ENCODE data around the gene PYCR2. TPM values are rescaled to one million over a fixed set of nuclear protein-coding genes. Genes with fewer than 3 reads are reported as not detected.

The PYCR2 gene
- total RNA-seq, 8 experiments from 2014 or later = 51.3 to 92.2 (median 65.1) TPM

DNA sequence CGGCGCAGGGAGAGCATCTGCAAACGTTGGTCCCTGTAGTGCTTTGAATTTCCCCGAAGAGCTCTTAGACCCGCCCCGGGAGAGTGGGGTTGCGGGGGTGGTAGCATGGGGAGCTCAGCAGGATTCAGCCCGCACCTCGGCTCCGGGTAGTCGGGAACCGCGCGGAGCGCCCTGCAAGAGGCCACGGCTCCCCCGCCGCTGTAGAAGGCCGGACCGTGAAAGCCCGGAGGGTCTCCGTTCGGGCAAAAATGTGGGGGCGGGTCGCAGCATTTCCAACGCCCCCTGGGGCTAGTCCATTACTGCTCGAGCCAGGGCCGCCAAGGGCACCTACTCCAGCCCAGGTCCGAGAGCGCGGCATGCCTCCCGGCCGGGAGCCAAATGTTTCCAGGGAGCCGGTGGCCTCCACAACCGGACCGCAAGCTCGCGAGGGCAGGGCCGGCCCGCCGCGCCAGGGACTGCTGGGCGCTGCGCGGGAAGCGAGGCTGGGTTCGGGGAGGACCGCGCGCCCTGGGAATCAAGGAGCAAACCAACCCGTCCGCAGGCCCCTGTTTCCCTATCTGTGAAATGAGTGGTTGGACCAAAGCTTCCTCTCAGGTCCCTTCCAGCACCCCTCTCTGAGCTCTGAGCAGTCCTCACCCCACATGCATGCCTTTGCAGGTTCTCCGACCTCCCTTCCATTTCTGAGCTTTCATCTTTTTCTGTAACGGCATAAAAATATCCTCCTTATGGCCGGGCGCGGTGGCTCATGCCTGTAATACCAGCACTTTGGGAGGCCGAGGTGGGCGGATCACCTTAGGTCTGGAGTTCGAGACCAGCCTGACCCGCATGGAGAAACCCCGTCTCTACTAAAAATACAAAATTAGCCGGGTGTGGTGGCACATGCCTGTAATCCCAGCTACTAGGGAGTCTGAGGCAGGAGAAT, 41.1 kb downstream of the PYCR2 start:
- H3K27ac ChIP-seq = no peak overlapping the region
- peaks cover 10 to 21% of the 10 kb centered on the region in 2 donors for H3K4me1 ChIP-seq (replicated peaks in 1 of 2)
- peak overlapping the region; percentile 37 to 54 (median 46) for H3K4me3 ChIP-seq
- in situ Hi-C loops (cut with MboI; ENCODE audit: low pct_unique_long_range_greater_than_20kb in 2 of 9, low sequenced_read_pairs in 9 of 9, unreplicated experiment in 9 of 9) = no loop called here
- WGBS, 10 experiments = 20 to 57% (median 30%) methylated on average over 4 to 16 of the region's 63 CpGs; no CpG with 5 or more reads in 4 of the 10 experiments
- ATAC-seq (replicated peaks in 6 of 8) = peak; percentile 31 to 67 (median 60)

DNA sequence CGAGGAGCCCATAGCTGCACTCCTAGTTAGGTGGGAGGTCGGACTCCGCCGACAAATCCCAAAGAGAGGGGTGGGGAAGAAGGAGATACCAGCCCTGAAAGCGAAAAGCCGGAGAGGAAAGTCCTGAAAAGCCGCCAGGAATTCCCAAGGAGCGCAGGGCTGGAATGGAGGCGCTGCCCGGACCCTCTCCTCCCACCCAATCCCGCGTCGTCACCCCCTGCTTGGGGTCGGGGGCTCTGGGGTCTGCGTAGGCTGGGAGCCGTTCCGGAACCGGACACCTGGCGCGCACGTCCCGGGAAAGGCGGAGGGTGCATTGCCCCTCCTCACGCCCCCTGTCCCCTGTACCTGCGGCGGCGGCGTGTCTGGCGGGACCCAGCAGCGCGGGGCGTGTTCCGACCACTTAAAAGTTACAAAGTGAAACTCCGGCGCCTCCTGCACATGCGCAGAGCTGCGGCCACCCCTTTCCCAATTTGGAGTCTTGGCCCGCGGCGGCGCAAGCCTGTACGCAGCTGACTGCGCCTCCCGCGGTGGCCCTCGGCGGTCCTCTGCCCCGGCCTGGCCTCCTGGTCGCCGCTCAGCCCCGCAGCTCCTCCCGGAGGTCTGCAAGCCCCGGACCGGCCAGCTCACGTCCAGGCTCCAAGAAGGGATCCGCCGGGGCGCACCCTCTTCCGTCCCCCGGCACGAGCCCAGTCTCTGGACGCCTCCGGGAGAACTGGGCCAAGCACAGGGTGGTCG, 41.9 kb downstream of the PYCR2 start, which contains the start of gene TMEM63A:
Gene TMEM63A (minus strand): TSS at position 422 of the 735 bp plus-strand sequence. CDS start 4,800 bp downstream, outside the sequence.
- in situ Hi-C loops (cut with MboI; ENCODE audit: low pct_unique_long_range_greater_than_20kb in 2 of 9, low sequenced_read_pairs in 9 of 9, unreplicated experiment in 9 of 9) = no loop called here
- Histone ChIP-seq H3K4me1 (replicated peaks in 1 of 2) (peaks cover 10 to 19% of the 10 kb centered on the region in 2 donors), H3K4me3 (peak within 1 kb of the TSS; percentile 37 to 54 (median 46)), H3K27ac (no peak within 1 kb of the TSS)
- WGBS, 10 experiments = 0 to 2% (median 2%) methylated on average over 7 to 43 of the region's 64 CpGs; no CpG with 5 or more reads in 6 of the 10 experiments
- ATAC-seq (replicated peaks in 6 of 8) = peak; percentile 67 to 84 (median 80)

DNA sequence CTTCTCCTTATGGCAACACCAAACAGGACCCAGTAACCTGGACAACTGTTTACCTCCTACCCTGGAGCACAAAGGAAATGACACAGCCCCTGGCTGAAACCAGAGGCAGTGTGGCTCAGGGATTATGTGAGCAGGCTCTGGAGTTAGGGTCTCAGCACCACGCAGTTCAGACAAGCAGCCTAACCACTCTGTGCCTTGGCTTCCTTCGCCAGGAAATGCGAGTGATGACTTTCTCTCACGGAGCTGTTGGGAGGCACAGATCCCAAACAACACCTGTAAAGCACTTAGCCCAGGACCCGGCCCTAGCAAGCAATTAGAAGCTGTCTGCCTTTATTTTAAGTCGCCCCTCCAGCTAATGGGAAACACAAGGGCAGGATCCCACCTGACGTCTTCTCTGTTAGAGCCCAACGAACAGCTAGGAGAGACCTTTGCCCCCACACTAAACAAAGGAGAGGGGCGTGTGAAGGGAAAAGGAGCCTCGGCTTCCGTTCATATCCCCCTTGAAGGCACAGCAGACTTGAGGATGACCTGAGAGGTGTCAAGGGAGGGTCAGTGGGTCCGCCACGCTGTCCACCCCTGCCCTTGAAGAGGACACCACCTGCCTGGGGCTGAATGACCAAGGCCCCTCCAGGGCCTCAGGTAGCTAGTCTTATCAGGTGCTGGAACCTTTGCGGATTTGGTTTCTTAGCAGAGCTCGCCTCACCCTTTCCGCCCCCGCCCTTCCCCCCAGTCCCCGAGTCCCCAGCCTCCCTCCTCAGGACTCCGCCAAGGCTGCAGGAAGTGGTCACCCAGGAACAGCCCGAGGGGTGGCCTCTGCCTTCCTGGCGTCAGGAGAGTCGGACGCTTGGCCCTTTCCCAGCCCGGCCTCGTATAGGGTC, 42.7 kb downstream of the PYCR2 start:
- peak overlapping the region; percentile 37 to 54 (median 46) for H3K4me3 ChIP-seq
- ATAC-seq (replicated peaks in 6 of 8) = peak; percentile 3 to 30 (median 18)
- 0 to 71% (median 40%) methylated on average over 1 to 18 of the region's 25 CpGs; no CpG with 5 or more reads in 2 of the 10 experiments for WGBS, 10 experiments
- H3K27ac ChIP-seq = no peak overlapping the region
- H3K4me1 ChIP-seq (replicated peaks in 1 of 2) = peaks cover 10 to 16% of the 10 kb centered on the region in 2 donors
- in situ Hi-C loops (cut with MboI; ENCODE audit: low pct_unique_long_range_greater_than_20kb in 2 of 9, low sequenced_read_pairs in 9 of 9, unreplicated experiment in 9 of 9) = no loop called here

DNA sequence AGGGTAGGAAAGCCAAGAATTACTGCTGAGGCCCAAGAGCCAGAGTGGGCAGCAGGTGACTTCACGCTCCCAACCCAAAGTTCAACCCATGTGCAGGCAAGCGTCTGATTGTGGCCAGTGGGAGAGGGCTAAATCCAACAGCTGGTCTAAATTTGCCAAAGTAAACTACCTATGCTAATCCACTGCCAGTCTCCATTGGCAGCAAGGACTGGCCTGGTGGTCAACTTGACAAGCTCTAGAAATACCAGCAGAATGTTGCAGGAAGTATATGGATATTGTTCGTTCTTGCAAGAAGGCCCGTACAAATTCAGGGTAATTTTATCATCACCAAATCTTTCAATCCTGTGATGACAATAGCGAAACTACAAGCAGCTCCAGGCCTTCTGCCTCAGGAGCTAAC, 43.4 kb downstream of the PYCR2 start:
- in situ Hi-C loops (cut with MboI; ENCODE audit: low pct_unique_long_range_greater_than_20kb in 2 of 9, low sequenced_read_pairs in 9 of 9, unreplicated experiment in 9 of 9) = no loop called here
- 54 to 100% (median 73%) methylated on average over 1 to 5 of the region's 5 CpGs; no CpG with 5 or more reads in 1 of the 10 experiments for WGBS, 10 experiments
- ATAC-seq (replicated peaks in 6 of 8) = no peak
- peaks cover 10 to 16% of the 10 kb centered on the region in 2 donors for H3K4me1 ChIP-seq (replicated peaks in 1 of 2)
- no peak overlapping the region for H3K4me3 ChIP-seq
- no peak overlapping the region for H3K27ac ChIP-seq

DNA sequence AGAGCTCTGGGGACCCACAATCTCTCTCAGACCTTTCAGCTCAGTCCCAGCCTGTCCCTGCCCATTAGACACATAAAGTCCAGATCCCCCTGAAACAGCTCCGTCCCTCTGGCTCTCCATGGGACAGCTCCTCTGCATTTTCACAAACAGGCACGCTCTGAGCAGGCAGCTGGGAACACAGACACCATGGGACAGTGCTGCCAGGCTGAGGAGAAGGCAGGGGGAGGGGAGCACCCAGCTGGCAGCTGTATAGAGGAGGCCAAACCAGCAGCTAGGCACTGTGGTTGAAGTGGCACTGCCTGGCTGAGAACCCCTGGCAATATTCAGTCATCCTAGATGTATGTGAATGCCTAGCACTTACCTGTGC, 43.8 kb downstream of the PYCR2 start:
- no peak overlapping the region for H3K4me3 ChIP-seq
- WGBS, 10 experiments = 60 to 100% (median 70%) methylated on average over 1 to 2 of the region's 2 CpGs; no CpG with 5 or more reads in 5 of the 10 experiments
- peaks cover 10 to 16% of the 10 kb centered on the region in 2 donors for H3K4me1 ChIP-seq (replicated peaks in 1 of 2)
- in situ Hi-C loops (cut with MboI; ENCODE audit: low pct_unique_long_range_greater_than_20kb in 2 of 9, low sequenced_read_pairs in 9 of 9, unreplicated experiment in 9 of 9) = no loop called here
- ATAC-seq (replicated peaks in 6 of 8) = peak in 1 of 8 experiments; percentile 3
- no peak overlapping the region for H3K27ac ChIP-seq

DNA sequence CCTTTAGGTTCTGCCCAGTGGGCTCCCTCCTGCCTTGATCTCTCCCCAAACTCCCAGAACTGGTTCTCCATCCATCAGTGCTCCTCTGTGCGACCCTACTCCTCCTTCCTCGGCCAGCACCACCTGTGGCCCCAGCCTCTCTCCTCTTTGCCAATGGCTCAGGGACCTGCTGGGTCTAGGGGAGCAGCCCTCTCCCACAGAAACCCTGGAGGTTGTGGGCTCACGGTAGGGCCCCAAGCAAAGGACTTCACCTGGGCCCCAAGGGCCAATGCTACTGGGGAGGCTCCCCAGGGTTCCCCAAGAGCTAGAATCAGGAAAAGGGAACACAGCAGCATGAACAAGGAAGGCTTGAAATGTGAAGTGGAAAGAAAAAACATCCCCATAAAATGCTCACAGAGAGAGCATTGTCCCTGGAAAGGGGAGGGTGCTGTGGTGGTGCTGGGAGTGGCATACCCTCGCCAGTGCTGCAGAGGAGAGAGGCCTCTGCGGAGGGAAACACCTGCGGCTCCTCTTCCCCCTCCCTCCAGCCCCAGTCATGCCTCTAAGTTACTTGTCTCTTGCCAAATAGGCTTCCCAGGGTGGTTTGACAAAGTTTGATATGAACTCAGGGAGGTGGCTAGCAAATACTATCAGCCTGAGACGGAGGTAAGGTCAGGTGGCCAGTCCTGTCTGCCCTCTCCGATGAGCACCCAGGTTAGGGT, 44.4 kb downstream of the PYCR2 start:
- in situ Hi-C loops (cut with MboI; ENCODE audit: low pct_unique_long_range_greater_than_20kb in 2 of 9, low sequenced_read_pairs in 9 of 9, unreplicated experiment in 9 of 9) = no loop called here
- Histone ChIP-seq H3K4me3 (no peak overlapping the region), H3K4me1 (replicated peaks in 1 of 2) (peaks cover 10 to 16% of the 10 kb centered on the region in 2 donors), H3K27ac (no peak overlapping the region)
- WGBS, 10 experiments = 61 to 100% (median 83%) methylated on average over 2 to 7 of the region's 8 CpGs; no CpG with 5 or more reads in 3 of the 10 experiments
- ATAC-seq (replicated peaks in 6 of 8) = no peak

DNA sequence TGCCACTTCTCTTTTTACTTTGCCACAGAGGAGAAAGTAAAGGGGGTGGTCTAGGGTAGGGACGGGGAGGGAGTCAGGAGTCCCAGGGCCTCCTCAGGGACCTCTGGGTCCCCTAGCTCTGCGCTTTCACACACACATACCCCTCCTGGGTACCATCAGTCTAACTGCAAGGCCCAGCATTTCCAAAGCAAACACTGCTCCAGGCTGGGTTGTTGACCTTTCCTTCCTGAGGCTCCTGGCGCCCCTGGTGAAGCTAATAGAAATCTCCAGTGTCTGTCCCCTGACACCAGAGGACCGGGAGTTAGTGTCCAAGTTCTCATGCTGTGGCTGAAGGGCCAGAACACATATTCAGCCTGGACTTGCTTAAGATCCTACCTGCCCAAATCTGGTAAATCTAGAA, 45.8 kb downstream of the PYCR2 start:
- WGBS, 10 experiments = 33 to 100% (median 82%) methylated on average over 1 to 3 of the region's 4 CpGs; no CpG with 5 or more reads in 4 of the 10 experiments
- H3K4me1 ChIP-seq (replicated peaks in 1 of 2) = peaks cover 10 to 16% of the 10 kb centered on the region in 2 donors
- no peak overlapping the region for H3K27ac ChIP-seq
- H3K4me3 ChIP-seq = no peak overlapping the region
- no peak for ATAC-seq (replicated peaks in 6 of 8)
- in situ Hi-C loops (cut with MboI; ENCODE audit: low pct_unique_long_range_greater_than_20kb in 2 of 9, low sequenced_read_pairs in 9 of 9, unreplicated experiment in 9 of 9) = no loop called here

DNA sequence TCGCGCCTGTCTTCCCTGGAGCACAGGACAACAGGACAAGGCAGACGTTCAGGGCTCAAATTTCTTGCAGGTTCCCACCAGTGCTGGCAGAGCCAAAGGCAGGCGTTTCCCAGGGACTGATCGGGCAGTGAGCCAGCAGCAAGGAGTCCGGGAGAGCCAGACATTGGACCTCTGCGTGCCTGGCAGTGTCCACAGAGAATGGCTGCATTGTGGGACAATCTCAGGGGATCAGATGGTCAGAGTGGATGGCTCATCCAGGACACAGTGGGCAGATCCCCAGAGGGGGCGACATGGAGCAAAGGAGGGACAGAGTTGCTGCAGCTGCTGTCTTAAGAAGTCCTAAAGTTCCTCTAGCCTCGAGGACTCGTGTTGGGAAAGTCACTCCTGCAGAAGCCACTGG, 46.5 kb downstream of the PYCR2 start:
- peaks cover 10 to 13% of the 10 kb centered on the region in 2 donors for H3K4me1 ChIP-seq (replicated peaks in 1 of 2)
- WGBS, 10 experiments = 0 to 75% (median 52%) methylated on average over 1 to 6 of the region's 10 CpGs; no CpG with 5 or more reads in 3 of the 10 experiments
- H3K27ac ChIP-seq = no peak overlapping the region
- in situ Hi-C loops (cut with MboI; ENCODE audit: low pct_unique_long_range_greater_than_20kb in 2 of 9, low sequenced_read_pairs in 9 of 9, unreplicated experiment in 9 of 9) = no loop called here
- no peak overlapping the region for H3K4me3 ChIP-seq
- peak; percentile 25 to 74 (median 37) for ATAC-seq (replicated peaks in 6 of 8)

DNA sequence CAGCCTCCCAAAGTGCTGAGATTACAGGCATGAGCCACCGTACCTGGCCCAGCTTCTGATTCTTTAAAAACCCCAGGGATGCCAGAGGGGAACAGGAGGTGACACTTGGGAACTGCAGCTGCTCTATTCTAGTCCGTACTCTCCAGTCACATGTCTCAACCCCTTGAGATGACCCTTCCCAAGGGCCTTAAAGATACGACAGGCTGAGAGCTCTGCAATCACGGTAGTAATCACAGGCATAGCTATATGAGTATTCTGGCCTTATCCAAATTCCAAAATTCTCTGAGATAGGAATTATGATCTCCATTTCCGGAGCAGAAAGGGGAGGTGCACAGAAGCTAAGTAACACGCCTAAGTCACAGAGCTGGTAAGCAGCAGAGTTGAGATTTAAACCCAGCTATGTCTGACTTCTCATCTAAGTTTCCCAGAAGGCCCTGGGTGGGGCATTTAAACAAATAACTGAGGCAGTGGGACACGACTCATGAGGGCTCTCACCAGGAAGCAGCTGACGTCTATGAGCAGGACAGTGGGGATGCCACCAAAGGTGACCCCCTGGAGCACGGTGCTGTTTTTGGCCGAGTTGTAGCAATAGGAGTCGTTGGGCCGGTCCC, 47.0 kb downstream of the PYCR2 start:
- no peak for ATAC-seq (replicated peaks in 6 of 8)
- 40 to 100% (median 91%) methylated on average over 1 to 12 of the region's 12 CpGs; no CpG with 5 or more reads in 2 of the 10 experiments for WGBS, 10 experiments
- H3K4me1 ChIP-seq (replicated peaks in 1 of 2) = peaks cover 10 to 13% of the 10 kb centered on the region in 2 donors
- in situ Hi-C loops (cut with MboI; ENCODE audit: low pct_unique_long_range_greater_than_20kb in 2 of 9, low sequenced_read_pairs in 9 of 9, unreplicated experiment in 9 of 9) = no loop called here
- no peak overlapping the region for H3K27ac ChIP-seq
- H3K4me3 ChIP-seq = no peak overlapping the region

DNA sequence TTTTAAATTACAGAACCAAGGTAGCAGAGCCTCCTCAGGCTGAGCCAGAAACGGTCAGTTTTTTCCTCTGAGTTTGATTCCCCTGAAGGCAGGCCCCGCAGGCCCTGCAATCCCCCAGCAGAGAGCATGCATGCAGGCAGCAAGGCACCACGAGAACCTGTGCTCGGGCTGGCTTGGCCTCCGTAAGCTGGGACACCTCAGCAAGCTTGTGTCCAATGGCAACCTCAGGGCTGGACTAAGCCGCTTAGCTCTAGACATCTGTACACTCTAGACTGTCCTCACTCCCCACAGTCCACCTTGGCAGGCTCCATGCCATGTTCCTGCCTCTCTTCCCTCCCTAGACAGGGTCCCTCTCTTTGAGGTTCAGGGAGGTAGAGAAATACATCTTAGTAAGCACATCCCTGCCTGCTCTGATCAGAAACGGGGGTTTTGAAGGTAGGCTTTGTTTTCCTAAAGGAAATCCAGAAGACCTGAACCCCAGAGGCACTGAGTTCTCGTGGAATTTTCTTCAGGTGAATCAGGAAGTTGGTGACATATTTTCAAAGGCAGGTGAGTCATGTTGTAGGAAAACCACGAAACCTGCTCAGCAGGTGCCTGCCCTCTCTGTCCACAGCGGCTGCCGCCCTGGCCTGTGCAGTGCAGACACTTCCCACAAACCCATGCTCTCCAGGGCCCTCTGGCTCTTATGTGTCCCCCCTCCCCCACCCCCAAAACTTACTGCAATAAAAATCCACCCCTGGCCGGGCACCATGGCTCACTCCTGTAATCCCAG, 48.8 kb downstream of the PYCR2 start:
- Histone ChIP-seq H3K4me1 (replicated peaks in 1 of 2) (peaks cover 0 to 12% of the 10 kb centered on the region in 2 donors), H3K27ac (no peak overlapping the region), H3K4me3 (no peak overlapping the region)
- in situ Hi-C loops (cut with MboI; ENCODE audit: low pct_unique_long_range_greater_than_20kb in 2 of 9, low sequenced_read_pairs in 9 of 9, unreplicated experiment in 9 of 9) = no loop called here
- ATAC-seq (replicated peaks in 6 of 8) = no peak
- WGBS, 10 experiments = 88 to 100% (median 100%) methylated on average over 1 to 11 of the region's 12 CpGs; no CpG with 5 or more reads in 4 of the 10 experiments

DNA sequence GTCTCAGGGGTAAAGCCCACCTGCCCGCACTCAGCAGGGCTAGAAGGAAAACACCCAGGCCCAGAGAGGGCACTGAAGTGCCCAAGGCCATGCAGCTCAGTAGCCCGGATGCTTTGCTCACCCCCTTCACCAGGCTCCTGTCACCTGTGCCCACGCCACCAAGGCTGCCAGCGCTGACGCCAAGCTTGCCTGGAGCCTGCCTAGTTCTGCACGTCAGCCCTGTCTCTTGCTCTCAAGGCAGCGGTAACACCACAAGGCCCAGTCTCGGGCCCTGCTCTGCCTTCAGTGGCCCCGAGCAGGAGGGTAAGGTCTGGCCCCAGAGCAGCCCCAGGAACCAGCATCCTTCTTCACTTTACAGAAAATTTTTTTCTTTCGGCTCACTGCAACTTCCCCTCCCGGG, 49.6 kb downstream of the PYCR2 start:
- Histone ChIP-seq H3K27ac (no peak overlapping the region), H3K4me1 (replicated peaks in 1 of 2) (peaks cover 0 to 12% of the 10 kb centered on the region in 2 donors), H3K4me3 (no peak overlapping the region)
- 80 to 100% (median 90%) methylated on average over 1 to 11 of the region's 11 CpGs; no CpG with 5 or more reads in 3 of the 10 experiments for WGBS, 10 experiments
- in situ Hi-C loops (cut with MboI; ENCODE audit: low pct_unique_long_range_greater_than_20kb in 2 of 9, low sequenced_read_pairs in 9 of 9, unreplicated experiment in 9 of 9) = loop anchor here in 1 of 9 experiments (25.0 kb wide), 1 partner anchor 112 kb away; no protein-coding TSS in a partner anchor
- no peak for ATAC-seq (replicated peaks in 6 of 8)

Measured in motor neuron (in vitro differentiated cells).